Bronchial epithelial cell (primary cell): Measurements from ENCODE around the gene TBCA. TPM values are rescaled to one million over a fixed set of nuclear protein-coding genes. Genes with fewer than 3 reads are reported as not detected.

Experiments used
- DNase-seq: peaks from one replicate; pipeline ENCODE4 v3.0.0-alpha.2; 2010; ENCODE audit warnings: low read depth
- FAIRE-seq: peaks from 2 replicates; lab custom pipeline; 2011; peaks lifted over from hg19 to GRCh38; lab: Jason Lieb, UNC
- H3K27me3 ChIP-seq: 2 replicates; pipeline ENCODE4 v1.5.1; 2011; ENCODE audit warnings: low read length; ENCODE audit not compliant: control insufficient read depth, insufficient read depth
- H3K36me3 ChIP-seq: 2 replicates; pipeline ENCODE4 v1.5.1; 2011; ENCODE audit warnings: low read length; ENCODE audit not compliant: control insufficient read depth, insufficient read depth
- H3K4me3 ChIP-seq: 2 replicates; pipeline ENCODE4 v1.5.1; 2011; ENCODE audit warnings: mild to moderate bottlenecking, low read depth, low read length, control low read depth
- CTCF ChIP-seq: IDR thresholded peaks from 2 replicates; pipeline ENCODE4 v1.5.1; 2011; ENCODE audit warnings: mild to moderate bottlenecking, moderate library complexity, low read length, control low read depth, inconsistent platforms; ENCODE audit not compliant: insufficient read depth, severe bottlenecking
- total RNA-seq: library from RNA; depleted of rRNA; stranded (reverse); fragments of >200 nt; gene quantifications from 2 replicates; pipeline ENCODE4 v1.2.1, GENCODE V29; 2014

TBCA gene
- total RNA-seq, 1 donor from 2014 or later, result 68.2 TPM

- no peak for FAIRE-seq
- no peak for DNase-seq
- no peaks in the 10 kb centered on the region for H3K27me3 ChIP-seq
- TF ChIP-seq CTCF, result no peak
- no peaks in the 10 kb centered on the region for H3K36me3 ChIP-seq
- H3K4me3 ChIP-seq, result no peak overlapping the region
Observed at GRCh38 chr5:77741608-77742007, 34.5 kb downstream of the TBCA start.

GRCh38 chr5:77734885-77735284 is 41.3 kb downstream of the TBCA start:
- no peaks in the 10 kb centered on the region for H3K36me3 ChIP-seq
- H3K27me3 ChIP-seq, result no peaks in the 10 kb centered on the region
- DNase-seq (no peak), FAIRE-seq (no peak)
- H3K4me3 ChIP-seq, result no peak overlapping the region
- no peak for TF ChIP-seq CTCF

GRCh38 chr5:77733130-77733529 is 43.0 kb downstream of the TBCA start:
- DNase-seq (no peak), FAIRE-seq (no peak)
- Histone ChIP-seq H3K4me3 (no peak overlapping the region), H3K27me3 (no peaks in the 10 kb centered on the region), H3K36me3 (no peaks in the 10 kb centered on the region)
- TF ChIP-seq CTCF, result no peak

- no peaks in the 10 kb centered on the region for H3K27me3 ChIP-seq
- H3K4me3 ChIP-seq, result no peak overlapping the region
- TF ChIP-seq CTCF, result no peak
- FAIRE-seq, result no peak
- H3K36me3 ChIP-seq, result no peaks in the 10 kb centered on the region
- DNase-seq, result no peak
Observed at GRCh38 chr5:77727190-77727589, 48.9 kb downstream of the TBCA start.

GRCh38 chr5:77725616-77726015 is 50.5 kb downstream of the TBCA start:
- no peak for FAIRE-seq
- H3K36me3 ChIP-seq, result no peaks in the 10 kb centered on the region
- H3K27me3 ChIP-seq, result no peaks in the 10 kb centered on the region
- no peak overlapping the region for H3K4me3 ChIP-seq
- no peak for TF ChIP-seq CTCF
- no peak for DNase-seq

GRCh38 chr5:77724934-77725333 is 51.2 kb downstream of the TBCA start:
- FAIRE-seq (no peak), DNase-seq (no peak)
- no peak overlapping the region for H3K4me3 ChIP-seq
- no peaks in the 10 kb centered on the region for H3K27me3 ChIP-seq
- no peak for TF ChIP-seq CTCF
- H3K36me3 ChIP-seq, result no peaks in the 10 kb centered on the region
